Activated CD4-positive, alpha-beta T cell treated with anti-CD3 and anti-CD28 coated beads, Interleukin-2, amount 10 ng/mL, durations not matched to agents 7 days and 5 days (primary cell): ENCODE results near the gene FUT9. TPM values are rescaled to one million over a fixed set of nuclear protein-coding genes. Genes with fewer than 3 reads are reported as not detected.

Experiments
- CTCF ChIA-PET: fragments of 350-600 bp; sonication (Branson Sonifier 250); formaldehyde crosslinking; loops from one replicate; lab custom pipeline; 2021; ENCODE audit warnings: antibody characterized with exemption; lab: Charles Lee
- POLR2A ChIA-PET: fragments of 350-600 bp; sonication (Branson Sonifier 250); formaldehyde crosslinking; loops from one replicate; lab custom pipeline; 2021; ENCODE audit warnings: antibody characterized with exemption; lab: Charles Lee
- DNase-seq: peaks from one replicate; pipeline ENCODE4 v3.0.0-alpha.2; 2020
- H3K27ac Mint-ChIP-seq: one replicate; pipeline ENCODE4 v1.8.0; 2021; ENCODE audit warnings: mild to moderate bottlenecking, moderate library complexity, mixed read lengths
- H3K27me3 Mint-ChIP-seq: one replicate; pipeline ENCODE4 v1.8.0; 2021; ENCODE audit warnings: mixed read lengths
- H3K36me3 Mint-ChIP-seq: one replicate; pipeline ENCODE4 v1.8.0; 2021; ENCODE audit warnings: low read depth, mixed read lengths
- H3K4me1 Mint-ChIP-seq: one replicate; pipeline ENCODE4 v1.8.0; 2021; ENCODE audit warnings: mixed read lengths
- H3K4me3 Mint-ChIP-seq: one replicate; pipeline ENCODE4 v1.8.0; 2021; ENCODE audit warnings: mild to moderate bottlenecking, moderate library complexity, mixed read lengths
- H3K9me3 Mint-ChIP-seq: one replicate; pipeline ENCODE4 v1.8.0; 2021; ENCODE audit warnings: mixed read lengths
- total RNA-seq, 2 experiments: library from RNA; stranded (reverse); gene quantifications; one replicate each; pipeline ENCODE4 v1.2.3, GENCODE V29; 2021

Gene FUT9
- total RNA-seq, 2 experiments from 2014 or later, result not detected

DNA sequence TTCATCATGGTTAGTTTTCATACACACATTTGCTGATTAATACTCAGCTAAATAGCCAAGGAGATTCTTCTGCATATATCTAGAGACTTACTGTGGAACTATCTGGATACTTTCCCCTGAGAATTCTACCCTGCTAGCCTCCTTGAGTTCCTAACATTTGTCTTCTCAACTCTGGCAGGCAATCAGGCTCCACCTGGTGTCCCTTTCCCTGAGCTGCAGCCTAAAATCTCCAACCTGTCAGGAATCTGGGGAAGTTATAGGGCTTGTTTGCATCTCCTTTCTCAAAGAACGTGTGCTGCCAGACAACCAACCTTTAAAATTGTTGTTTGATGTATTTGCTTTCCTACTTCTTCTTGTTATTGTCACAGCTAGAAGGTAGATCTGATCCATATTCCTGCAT, 73.4 kb downstream of the FUT9 start:
- ChIA-PET POLR2A (no interaction called here), CTCF (no interaction called here)
- DNase-seq, result no peak
- H3K36me3 Mint-ChIP-seq, result no peaks in the 10 kb centered on the region
- H3K4me1 Mint-ChIP-seq, result no peaks in the 10 kb centered on the region
- no peaks in the 10 kb centered on the region for H3K27me3 Mint-ChIP-seq
- no peak overlapping the region for H3K4me3 Mint-ChIP-seq
- no peak overlapping the region for H3K27ac Mint-ChIP-seq
- H3K9me3 Mint-ChIP-seq, result no peaks in the 10 kb centered on the region

DNA sequence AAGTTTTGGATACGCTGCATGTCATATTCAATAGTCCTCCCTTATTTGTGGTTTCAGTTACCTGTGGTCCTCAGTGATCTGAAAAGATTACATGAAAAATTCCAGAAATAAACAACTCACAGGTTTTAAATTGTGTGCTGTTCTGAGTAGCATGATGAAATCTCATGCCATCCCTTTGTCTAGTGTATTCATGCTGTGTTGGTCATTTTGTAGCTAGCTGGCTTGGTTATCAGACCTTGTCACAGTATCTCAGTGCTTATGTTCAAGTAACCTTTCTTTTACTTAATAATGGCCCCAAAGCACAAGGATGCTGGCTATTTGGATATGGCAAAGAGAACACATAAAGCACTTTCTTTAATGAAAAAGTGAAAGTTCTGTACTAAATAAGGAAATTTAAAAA, 78.3 kb downstream of the FUT9 start:
- no peak for DNase-seq
- ChIA-PET POLR2A (no interaction called here), CTCF (no interaction called here)
- no peak overlapping the region for H3K4me3 Mint-ChIP-seq
- H3K9me3 Mint-ChIP-seq, result no peaks in the 10 kb centered on the region
- no peaks in the 10 kb centered on the region for H3K36me3 Mint-ChIP-seq
- H3K27ac Mint-ChIP-seq, result no peak overlapping the region
- H3K4me1 Mint-ChIP-seq, result no peaks in the 10 kb centered on the region
- no peaks in the 10 kb centered on the region for H3K27me3 Mint-ChIP-seq

DNA sequence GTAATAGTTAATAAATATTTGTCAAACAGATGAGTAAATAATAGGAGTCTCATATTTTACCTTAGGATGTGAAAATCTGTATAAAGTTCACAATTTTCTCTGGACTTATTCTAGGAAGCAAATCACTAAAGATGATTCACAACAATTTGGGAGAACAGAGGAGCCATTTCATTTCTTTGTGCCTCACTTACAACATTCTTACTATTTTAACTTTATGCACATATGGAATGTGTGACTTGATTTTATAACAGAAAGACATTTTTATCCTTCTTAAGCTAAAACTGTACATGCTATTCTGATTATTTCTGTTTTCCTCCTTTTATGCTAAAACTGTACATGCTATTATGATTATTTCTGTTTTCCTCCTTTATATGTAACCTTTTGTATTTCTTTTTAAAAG, 83.3 kb downstream of the FUT9 start:
- Mint-ChIP-seq H3K4me1 (no peaks in the 10 kb centered on the region), H3K4me3 (no peak overlapping the region), H3K9me3 (no peaks in the 10 kb centered on the region), H3K27ac (no peak overlapping the region), H3K27me3 (no peaks in the 10 kb centered on the region), H3K36me3 (no peaks in the 10 kb centered on the region)
- ChIA-PET POLR2A (no interaction called here), CTCF (no interaction called here)
- DNase-seq, result no peak

DNA sequence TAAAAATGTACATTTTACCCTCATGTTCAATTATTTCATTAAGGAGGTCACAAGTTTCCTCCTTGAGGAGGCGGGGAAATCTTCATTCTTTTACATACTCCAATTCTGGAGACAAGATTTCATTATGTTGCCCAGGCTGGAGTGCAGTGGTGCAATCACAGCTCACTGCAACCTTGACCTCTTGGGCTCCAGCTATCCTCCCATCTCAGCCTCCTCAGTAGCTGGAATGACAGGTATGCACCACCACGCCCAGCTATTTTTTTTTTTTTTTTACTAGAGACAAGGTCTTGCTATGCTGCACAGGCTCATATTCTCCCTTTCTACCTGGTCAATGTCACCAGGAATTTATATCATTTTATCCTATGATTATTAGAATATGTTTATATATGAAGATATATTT, 85.8 kb downstream of the FUT9 start:
- H3K27ac Mint-ChIP-seq, result no peak overlapping the region
- CTCF ChIA-PET, result no interaction called here
- POLR2A ChIA-PET, result no interaction called here
- no peaks in the 10 kb centered on the region for H3K9me3 Mint-ChIP-seq
- no peak for DNase-seq
- H3K36me3 Mint-ChIP-seq, result no peaks in the 10 kb centered on the region
- H3K27me3 Mint-ChIP-seq, result no peaks in the 10 kb centered on the region
- no peak overlapping the region for H3K4me3 Mint-ChIP-seq
- H3K4me1 Mint-ChIP-seq, result no peaks in the 10 kb centered on the region

DNA sequence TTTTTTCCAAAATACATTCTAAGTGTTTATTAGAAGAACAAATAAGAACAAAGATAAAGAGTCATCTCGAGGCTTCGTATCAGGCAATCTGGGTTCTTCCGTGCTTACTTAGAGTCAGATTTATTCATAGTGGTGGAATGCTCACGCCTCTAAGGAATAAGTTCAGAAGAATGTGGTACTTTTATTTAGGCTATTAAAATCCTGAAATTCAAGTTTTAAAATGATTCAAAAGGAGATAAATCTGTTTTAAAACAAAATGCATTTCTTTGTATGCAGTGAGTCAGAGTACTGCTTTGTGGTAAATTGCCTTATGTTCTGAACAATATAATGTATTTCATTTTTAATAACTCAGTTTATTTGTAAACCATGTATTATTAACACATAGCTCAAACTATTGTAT, 89.1 kb downstream of the FUT9 start:
- ChIA-PET POLR2A (no interaction called here), CTCF (no interaction called here)
- Mint-ChIP-seq H3K4me1 (no peaks in the 10 kb centered on the region), H3K4me3 (no peak overlapping the region), H3K36me3 (no peaks in the 10 kb centered on the region), H3K27ac (no peak overlapping the region), H3K9me3 (no peaks in the 10 kb centered on the region), H3K27me3 (no peaks in the 10 kb centered on the region)
- no peak for DNase-seq

DNA sequence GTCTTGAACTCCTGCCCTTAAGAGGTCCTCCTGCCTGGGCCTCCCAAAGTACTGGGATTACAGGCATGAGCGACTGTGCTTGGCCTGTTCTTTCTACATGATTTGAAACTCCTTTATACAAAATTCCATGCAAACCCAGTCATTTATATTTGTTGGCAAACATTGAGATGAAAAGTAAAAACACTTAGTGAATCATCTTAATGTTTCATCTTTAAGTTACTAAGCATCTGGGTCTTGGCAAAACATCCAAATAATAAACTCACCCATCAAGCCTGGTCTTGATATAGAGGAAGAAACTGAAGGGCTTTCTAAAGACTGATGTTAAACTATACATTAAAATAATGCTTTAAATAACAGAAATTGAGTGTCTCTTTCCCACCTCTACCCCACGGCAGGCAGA, 95.1 kb downstream of the FUT9 start:
- Mint-ChIP-seq H3K27ac (no peak overlapping the region), H3K36me3 (no peaks in the 10 kb centered on the region), H3K4me1 (no peaks in the 10 kb centered on the region), H3K4me3 (no peak overlapping the region), H3K9me3 (no peaks in the 10 kb centered on the region), H3K27me3 (no peaks in the 10 kb centered on the region)
- ChIA-PET POLR2A (no interaction called here), CTCF (no interaction called here)
- no peak for DNase-seq

DNA sequence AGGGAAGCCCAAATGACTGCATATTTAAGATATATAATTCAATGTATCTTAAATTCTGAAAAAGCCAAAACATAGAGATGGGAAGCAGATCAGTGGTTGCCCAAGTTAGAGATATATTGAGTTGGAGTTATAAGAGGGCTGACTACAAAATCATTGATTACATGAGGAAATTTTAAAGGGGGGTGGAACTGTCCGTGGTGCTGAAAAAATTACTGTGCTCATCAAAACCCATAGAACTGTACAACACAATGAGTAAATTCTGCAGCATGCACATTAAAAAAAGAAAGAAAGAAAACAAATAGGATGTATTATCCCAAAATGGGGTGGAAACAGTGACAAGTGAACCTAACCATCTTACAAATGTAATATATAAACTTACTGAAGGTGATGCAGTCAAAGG, 100.9 kb downstream of the FUT9 start:
- H3K27ac Mint-ChIP-seq, result no peak overlapping the region
- H3K9me3 Mint-ChIP-seq, result no peaks in the 10 kb centered on the region
- peak; percentile 16 for DNase-seq
- no peak overlapping the region for H3K4me3 Mint-ChIP-seq
- POLR2A ChIA-PET, result no interaction called here
- no peaks in the 10 kb centered on the region for H3K36me3 Mint-ChIP-seq
- H3K4me1 Mint-ChIP-seq, result no peaks in the 10 kb centered on the region
- H3K27me3 Mint-ChIP-seq, result no peaks in the 10 kb centered on the region
- CTCF ChIA-PET, result no interaction called here

DNA sequence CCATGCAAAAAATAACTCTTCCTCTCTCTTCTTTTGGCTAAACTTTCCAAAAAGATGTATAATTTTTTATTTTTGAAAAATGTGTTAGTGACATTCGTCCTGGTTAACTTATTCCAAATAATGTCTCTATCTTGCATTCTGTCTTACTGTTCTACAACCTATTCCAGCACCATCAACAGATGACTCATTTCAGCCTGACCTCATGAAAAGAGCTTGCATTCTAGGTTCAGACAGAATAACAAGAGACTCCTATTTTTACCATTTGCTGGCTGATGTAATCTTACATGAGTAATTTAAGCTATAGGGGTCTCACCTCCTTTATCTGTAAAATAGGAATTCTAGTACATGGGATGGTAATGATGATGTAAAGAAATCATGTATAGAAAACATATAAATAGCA, 109.0 kb downstream of the FUT9 start:
- Mint-ChIP-seq H3K9me3 (no peaks in the 10 kb centered on the region), H3K27me3 (no peaks in the 10 kb centered on the region), H3K27ac (no peak overlapping the region), H3K4me1 (no peaks in the 10 kb centered on the region), H3K36me3 (no peaks in the 10 kb centered on the region), H3K4me3 (no peak overlapping the region)
- ChIA-PET POLR2A (no interaction called here), CTCF (no interaction called here)
- DNase-seq, result no peak

DNA sequence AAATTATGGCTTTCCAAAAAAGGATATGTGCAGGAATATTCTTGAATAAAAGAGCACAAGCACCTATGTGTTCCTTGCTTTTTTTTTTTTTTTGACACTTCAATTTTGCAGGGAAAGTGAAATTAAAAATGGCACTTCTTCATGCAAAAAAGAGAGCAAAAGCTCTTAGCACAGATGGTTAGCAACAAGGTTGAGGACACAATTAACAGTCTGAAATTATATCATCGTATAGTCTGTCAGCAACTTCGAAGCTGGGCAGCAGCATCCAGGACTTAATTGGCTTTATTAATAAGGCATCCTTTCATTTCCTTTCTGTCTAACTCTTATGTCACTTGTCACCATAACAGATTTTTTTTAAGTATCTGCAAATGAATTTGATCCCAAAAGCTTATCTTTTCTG, 122.6 kb downstream of the FUT9 start:
- Mint-ChIP-seq H3K4me3 (no peak overlapping the region), H3K27me3 (no peaks in the 10 kb centered on the region), H3K9me3 (no peaks in the 10 kb centered on the region), H3K36me3 (no peaks in the 10 kb centered on the region), H3K4me1 (no peaks in the 10 kb centered on the region), H3K27ac (no peak overlapping the region)
- CTCF ChIA-PET, result interaction anchor here (0.6 to 1.1 kb wide), 2 partner anchors 20 to 793 kb away, joined by 3 read pairs; no protein-coding TSS in a partner anchor
- DNase-seq, result no peak
- POLR2A ChIA-PET, result no interaction called here

DNA sequence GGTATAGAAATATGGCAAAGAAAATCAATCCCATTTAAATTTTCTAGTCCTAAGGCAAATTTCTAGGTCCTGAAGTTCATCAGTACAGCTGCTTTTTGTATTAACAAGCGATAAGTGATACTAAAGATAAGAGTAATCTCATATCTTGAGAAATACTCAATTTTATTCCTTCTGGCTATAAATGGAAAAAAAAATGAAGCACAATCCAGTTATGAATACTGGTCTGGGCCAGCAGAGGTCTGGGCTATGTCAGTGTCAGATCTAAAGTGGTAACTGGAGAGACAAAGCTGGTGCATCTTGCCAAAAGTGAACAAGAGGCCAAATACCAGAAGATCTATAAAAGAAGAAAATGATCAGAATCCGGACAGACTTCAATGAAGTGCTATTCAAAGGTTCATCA, 126.4 kb downstream of the FUT9 start:
- no peak overlapping the region for H3K4me3 Mint-ChIP-seq
- H3K36me3 Mint-ChIP-seq, result no peaks in the 10 kb centered on the region
- H3K27me3 Mint-ChIP-seq, result no peaks in the 10 kb centered on the region
- POLR2A ChIA-PET, result no interaction called here
- no peaks in the 10 kb centered on the region for H3K9me3 Mint-ChIP-seq
- CTCF ChIA-PET, result no interaction called here
- no peaks in the 10 kb centered on the region for H3K4me1 Mint-ChIP-seq
- H3K27ac Mint-ChIP-seq, result no peak overlapping the region
- DNase-seq, result no peak

DNA sequence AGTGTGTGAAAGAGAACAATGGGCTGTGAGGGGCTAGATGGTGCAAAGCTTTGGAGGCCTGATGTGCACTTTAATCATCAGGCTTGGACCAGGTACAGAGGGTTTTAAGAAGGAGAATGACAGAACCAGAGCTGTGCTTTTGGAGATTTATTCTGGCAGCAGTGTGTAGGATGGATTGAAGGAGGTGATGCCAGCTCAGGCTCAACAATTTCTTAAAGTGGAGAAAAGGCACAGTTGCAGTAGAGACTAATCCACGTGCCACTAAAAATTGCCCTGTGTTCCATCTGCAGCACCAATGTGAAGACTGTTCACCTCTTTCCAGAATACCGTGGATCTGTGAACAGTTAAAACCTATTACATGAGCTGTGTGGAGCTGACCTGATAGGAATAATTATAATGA, 134.7 kb downstream of the FUT9 start:
- Mint-ChIP-seq H3K27ac (no peak overlapping the region), H3K27me3 (peaks cover 3% of the 10 kb centered on the region), H3K4me1 (no peaks in the 10 kb centered on the region), H3K4me3 (no peak overlapping the region), H3K9me3 (no peaks in the 10 kb centered on the region), H3K36me3 (no peaks in the 10 kb centered on the region)
- ChIA-PET POLR2A (no interaction called here), CTCF (no interaction called here)
- no peak for DNase-seq

DNA sequence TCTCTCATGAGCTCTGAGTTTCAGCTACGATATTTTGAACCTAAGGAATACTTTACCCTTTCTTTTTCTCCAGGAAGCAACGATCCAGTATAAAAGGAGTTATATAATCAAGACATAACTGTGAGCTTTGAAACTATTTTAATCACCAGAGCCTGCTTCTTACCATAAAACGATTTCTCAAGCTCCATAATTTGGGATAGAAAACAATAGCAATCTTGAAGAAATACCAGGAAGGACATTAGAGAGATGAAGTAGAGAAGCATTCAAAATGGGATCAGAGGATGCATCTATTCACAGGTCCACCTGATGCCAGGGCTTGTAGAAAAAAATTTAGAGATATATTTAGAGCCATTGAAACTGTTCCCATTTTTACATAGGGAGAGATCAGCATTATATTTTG, 135.9 kb downstream of the FUT9 start:
- no peaks in the 10 kb centered on the region for H3K36me3 Mint-ChIP-seq
- no peak for DNase-seq
- H3K4me3 Mint-ChIP-seq, result no peak overlapping the region
- H3K27me3 Mint-ChIP-seq, result peaks cover 3% of the 10 kb centered on the region
- H3K9me3 Mint-ChIP-seq, result no peaks in the 10 kb centered on the region
- ChIA-PET CTCF (no interaction called here), POLR2A (no interaction called here)
- no peaks in the 10 kb centered on the region for H3K4me1 Mint-ChIP-seq
- H3K27ac Mint-ChIP-seq, result no peak overlapping the region

DNA sequence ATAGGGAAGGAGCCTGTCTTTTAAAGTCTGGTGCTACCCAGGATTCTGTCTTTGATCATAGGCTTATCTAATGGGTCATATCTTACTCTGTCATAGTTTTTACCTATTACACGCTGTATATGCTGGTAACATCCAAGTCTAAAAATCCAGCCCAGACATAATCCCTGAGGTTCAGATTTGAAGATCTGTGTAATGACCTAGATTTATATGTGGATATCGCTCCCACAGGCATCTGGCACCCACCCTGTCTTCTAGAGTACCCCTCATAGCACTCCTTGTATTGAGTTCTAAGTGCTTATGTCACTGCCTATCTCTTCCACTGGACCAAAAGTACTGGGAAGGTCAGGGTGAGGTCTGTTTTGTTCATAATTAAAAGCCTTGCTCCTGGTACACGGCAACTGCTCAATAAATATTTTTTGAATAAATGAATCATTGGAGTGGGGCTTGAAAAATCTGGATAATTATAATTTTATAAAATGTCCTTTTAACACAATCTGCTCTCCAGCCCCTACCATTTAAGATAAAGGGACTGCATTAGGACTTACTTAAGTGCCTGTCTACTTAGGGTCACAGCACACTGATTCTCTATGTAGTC, 136.4 kb downstream of the FUT9 start:
- DNase-seq, result no peak
- peaks cover 3% of the 10 kb centered on the region for H3K27me3 Mint-ChIP-seq
- H3K4me1 Mint-ChIP-seq, result no peaks in the 10 kb centered on the region
- POLR2A ChIA-PET, result no interaction called here
- no peak overlapping the region for H3K4me3 Mint-ChIP-seq
- no peaks in the 10 kb centered on the region for H3K36me3 Mint-ChIP-seq
- no peaks in the 10 kb centered on the region for H3K9me3 Mint-ChIP-seq
- CTCF ChIA-PET, result no interaction called here
- H3K27ac Mint-ChIP-seq, result no peak overlapping the region

DNA sequence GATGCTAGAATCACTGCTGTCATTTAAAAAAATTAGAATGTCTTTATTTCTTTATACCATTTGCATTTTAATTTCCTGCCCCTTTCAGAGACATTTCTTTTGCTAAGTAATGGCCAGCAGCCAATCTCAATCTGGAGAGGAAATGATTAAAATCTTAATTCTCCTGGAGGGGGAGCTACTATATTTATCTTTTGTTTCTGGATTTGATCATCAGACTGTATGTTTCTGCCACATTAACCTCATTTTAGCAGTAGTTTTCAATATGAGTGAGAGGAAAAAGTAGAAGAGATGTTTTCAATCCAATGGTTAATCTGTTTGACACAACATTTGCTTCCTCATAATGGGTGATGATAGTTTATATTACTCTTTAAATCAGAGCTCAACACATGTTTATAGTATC, 138.0 kb downstream of the FUT9 start:
- Mint-ChIP-seq H3K27me3 (peaks cover 3% of the 10 kb centered on the region), H3K36me3 (no peaks in the 10 kb centered on the region), H3K27ac (no peak overlapping the region), H3K4me3 (no peak overlapping the region), H3K4me1 (no peaks in the 10 kb centered on the region), H3K9me3 (no peaks in the 10 kb centered on the region)
- DNase-seq, result no peak
- POLR2A ChIA-PET, result no interaction called here
- CTCF ChIA-PET, result no interaction called here
